ENCODE measurements around the gene DUSP10.

The DUSP10 gene

GRCh38 chr1:221690858-221691257, 51.0 kb downstream of the DUSP10 start:
- no peak for DNase-seq

GRCh38 chr1:221689138-221689537, 52.8 kb downstream of the DUSP10 start:
- DNase-seq = no peak

GRCh38 chr1:221688488-221688843, 53.4 kb downstream of the DUSP10 start:
- no peak for DNase-seq

GRCh38 chr1:221687836-221688487, 53.9 kb downstream of the DUSP10 start:
- no peak for DNase-seq

GRCh38 chr1:221683681-221684080, 58.2 kb downstream of the DUSP10 start:
- DNase-seq = no peak

GRCh38 chr1:221680085-221680484, 61.8 kb downstream of the DUSP10 start:
- no peak for DNase-seq

GRCh38 chr1:221678014-221678413, 63.9 kb downstream of the DUSP10 start:
- DNase-seq = no peak

GRCh38 chr1:221675880-221676800, 65.7 kb downstream of the DUSP10 start:
- DNase-seq = no peak

GRCh38 chr1:221672965-221673364, 68.9 kb downstream of the DUSP10 start:
- DNase-seq = no peak

- DNase-seq = no peak
Measured at GRCh38 chr1:221672239-221672645, 69.6 kb downstream of the DUSP10 start.

- DNase-seq = no peak
Measured at GRCh38 chr1:221670081-221670480, 71.8 kb downstream of the DUSP10 start.

GRCh38 chr1:221669441-221669840, 72.4 kb downstream of the DUSP10 start:
- no peak for DNase-seq

- no peak for DNase-seq
Measured at GRCh38 chr1:221667504-221667903, 74.4 kb downstream of the DUSP10 start.

- no peak for DNase-seq
Measured at GRCh38 chr1:221664253-221664652, 77.6 kb downstream of the DUSP10 start.

- DNase-seq = no peak
Measured at GRCh38 chr1:221663321-221663720, 78.6 kb downstream of the DUSP10 start.

GRCh38 chr1:221655766-221656305, 86.1 kb downstream of the DUSP10 start:
- DNase-seq = no peak

Measured in activated effector memory CD4-positive, alpha-beta T cell treated with anti-CD3 and anti-CD28 coated beads, Interleukin-2, amount 50 U/mL, for 16 hours (primary cell).